ENCODE data around the gene KCNAB1.

KCNAB1 gene

DNA sequence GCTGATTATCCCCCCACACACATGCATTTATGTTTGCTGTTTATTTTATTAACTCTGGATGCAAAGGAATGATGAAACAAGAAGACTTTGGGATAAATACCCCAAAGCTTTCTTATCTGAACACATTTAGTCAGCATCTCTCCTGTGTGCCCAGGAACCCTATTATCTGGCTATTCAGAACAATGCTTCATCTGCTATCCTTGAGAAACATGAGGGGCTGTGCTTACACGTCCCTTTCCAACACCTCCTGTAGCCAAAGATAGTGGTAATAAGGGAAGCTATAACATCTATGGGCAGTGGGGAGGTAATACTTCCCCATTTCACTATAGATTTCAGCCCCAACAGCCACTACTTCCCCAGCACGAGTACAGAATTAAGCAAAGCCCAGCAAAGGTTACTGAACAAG is 339.8 kb downstream of the KCNAB1 start:
- no peaks in the 10 kb centered on the region for H3K27me3 ChIP-seq (replicated peaks in 2 of 5; ENCODE audit: control insufficient read depth in 4 of 5, insufficient read depth in 5 of 5, low read length in 4 of 5)
- WGBS (ENCODE audit: insufficient coverage): no CpG with 5 or more reads among the region's 2 CpGs
- H3K4me1 ChIP-seq (ENCODE audit: control extremely low read depth in 1 of 4, control insufficient read depth in 4 of 4, insufficient read depth in 4 of 4, low read length in 3 of 4): peaks cover 0 to 9% (median 5%) of the 10 kb centered on the region in 4 experiments
- H3K9me3 ChIP-seq (ENCODE audit: control extremely low read depth in 1 of 5, control insufficient read depth in 4 of 5, insufficient read depth in 2 of 5, low read depth in 1 of 5, low read length in 4 of 5): no peaks in the 10 kb centered on the region
- H3K27ac ChIP-seq (ENCODE audit: insufficient read depth in 1 of 2, low read depth in 1 of 2, low read length in 2 of 2, poor library complexity in 1 of 2, severe bottlenecking in 2 of 2): no peak overlapping the region
- no peaks in the 10 kb centered on the region for H3K36me3 ChIP-seq (ENCODE audit: control insufficient read depth in 4 of 4, insufficient read depth in 4 of 4, low read length in 3 of 4)
- H3K4me3 ChIP-seq (ENCODE audit: control insufficient read depth in 1 of 7, extremely low read depth in 1 of 7, insufficient read depth in 4 of 7, low read depth in 2 of 7, low read length in 6 of 7): no peak overlapping the region
- peak; percentile 53 to 93 (median 86) for DNase-seq
- POLR2A ChIA-PET: interaction anchor here (0.7 kb wide), 1 partner anchor 48 kb away, joined by 3 read pairs; no protein-coding TSS in a partner anchor
- CTCF ChIA-PET: interaction anchor here (1.0 to 3.9 kb wide), 3 partner anchors 9 to 21 kb away, joined by 4 to 23 read pairs (median 4); no protein-coding TSS in a partner anchor

DNA sequence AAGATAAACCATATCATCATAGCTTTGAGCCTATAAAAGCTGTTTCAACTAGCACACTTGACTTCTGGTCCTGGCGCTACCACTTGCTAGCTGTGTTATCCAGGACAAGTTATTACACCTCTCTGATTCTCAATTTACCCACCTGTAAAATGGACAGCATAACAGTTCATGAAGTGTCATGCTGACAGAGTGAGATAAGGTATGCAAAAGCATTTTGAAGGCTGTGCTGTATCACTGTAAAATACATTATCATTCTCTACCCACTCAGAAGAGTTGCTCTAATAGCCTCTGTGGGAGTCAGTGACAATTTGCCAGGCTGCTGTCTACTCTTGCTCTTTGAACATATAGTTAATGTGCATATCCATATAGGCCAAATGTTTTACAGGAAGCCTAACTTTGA is 341.5 kb downstream of the KCNAB1 start:
- ChIA-PET POLR2A (no interaction called here), CTCF (interaction anchor here (0.6 to 3.9 kb wide), 5 partner anchors 12 to 636 kb away, joined by 3 to 23 read pairs (median 3); no protein-coding TSS in a partner anchor)
- Histone ChIP-seq H3K4me3 (ENCODE audit: control insufficient read depth in 1 of 7, extremely low read depth in 1 of 7, insufficient read depth in 4 of 7, low read depth in 2 of 7, low read length in 6 of 7) (no peak overlapping the region), H3K27me3 (replicated peaks in 2 of 5; ENCODE audit: control insufficient read depth in 4 of 5, insufficient read depth in 5 of 5, low read length in 4 of 5) (no peaks in the 10 kb centered on the region), H3K9me3 (ENCODE audit: control extremely low read depth in 1 of 5, control insufficient read depth in 4 of 5, insufficient read depth in 2 of 5, low read depth in 1 of 5, low read length in 4 of 5) (no peaks in the 10 kb centered on the region), H3K36me3 (ENCODE audit: control insufficient read depth in 4 of 4, insufficient read depth in 4 of 4, low read length in 3 of 4) (no peaks in the 10 kb centered on the region), H3K27ac (ENCODE audit: insufficient read depth in 1 of 2, low read depth in 1 of 2, low read length in 2 of 2, poor library complexity in 1 of 2, severe bottlenecking in 2 of 2) (no peak overlapping the region), H3K4me1 (ENCODE audit: control extremely low read depth in 1 of 4, control insufficient read depth in 4 of 4, insufficient read depth in 4 of 4, low read length in 3 of 4) (peaks cover 0 to 9% (median 5%) of the 10 kb centered on the region in 4 experiments)
- DNase-seq: no peak
- no CpG with 5 or more reads among the region's 1 CpG for WGBS (ENCODE audit: insufficient coverage)

- ChIA-PET CTCF (no interaction called here), POLR2A (no interaction called here)
- Histone ChIP-seq H3K4me1 (ENCODE audit: control extremely low read depth in 1 of 4, control insufficient read depth in 4 of 4, insufficient read depth in 4 of 4, low read length in 3 of 4) (peaks cover 0 to 9% (median 5%) of the 10 kb centered on the region in 4 experiments), H3K36me3 (ENCODE audit: control insufficient read depth in 4 of 4, insufficient read depth in 4 of 4, low read length in 3 of 4) (no peaks in the 10 kb centered on the region), H3K9me3 (ENCODE audit: control extremely low read depth in 1 of 5, control insufficient read depth in 4 of 5, insufficient read depth in 2 of 5, low read depth in 1 of 5, low read length in 4 of 5) (no peaks in the 10 kb centered on the region), H3K27me3 (replicated peaks in 2 of 5; ENCODE audit: control insufficient read depth in 4 of 5, insufficient read depth in 5 of 5, low read length in 4 of 5) (no peaks in the 10 kb centered on the region), H3K27ac (ENCODE audit: insufficient read depth in 1 of 2, low read depth in 1 of 2, low read length in 2 of 2, poor library complexity in 1 of 2, severe bottlenecking in 2 of 2) (no peak overlapping the region), H3K4me3 (ENCODE audit: control insufficient read depth in 1 of 7, extremely low read depth in 1 of 7, insufficient read depth in 4 of 7, low read depth in 2 of 7, low read length in 6 of 7) (no peak overlapping the region)
- DNase-seq: no peak
- WGBS (ENCODE audit: insufficient coverage): 96% methylated on average over 3 of the region's 5 CpGs
Measured at GRCh38 chr3:156463123-156463522, 342.7 kb downstream of the KCNAB1 start.

- POLR2A ChIA-PET: no interaction called here
- 100% methylated on average over 2 of the region's 3 CpGs for WGBS (ENCODE audit: insufficient coverage)
- Histone ChIP-seq H3K4me1 (ENCODE audit: control extremely low read depth in 1 of 4, control insufficient read depth in 4 of 4, insufficient read depth in 4 of 4, low read length in 3 of 4) (peaks cover 0 to 5% (median 2%) of the 10 kb centered on the region in 4 experiments), H3K27ac (ENCODE audit: insufficient read depth in 1 of 2, low read depth in 1 of 2, low read length in 2 of 2, poor library complexity in 1 of 2, severe bottlenecking in 2 of 2) (no peak overlapping the region), H3K27me3 (replicated peaks in 2 of 5; ENCODE audit: control insufficient read depth in 4 of 5, insufficient read depth in 5 of 5, low read length in 4 of 5) (no peaks in the 10 kb centered on the region), H3K9me3 (ENCODE audit: control extremely low read depth in 1 of 5, control insufficient read depth in 4 of 5, insufficient read depth in 2 of 5, low read depth in 1 of 5, low read length in 4 of 5) (no peaks in the 10 kb centered on the region), H3K4me3 (ENCODE audit: control insufficient read depth in 1 of 7, extremely low read depth in 1 of 7, insufficient read depth in 4 of 7, low read depth in 2 of 7, low read length in 6 of 7) (no peak overlapping the region), H3K36me3 (ENCODE audit: control insufficient read depth in 4 of 4, insufficient read depth in 4 of 4, low read length in 3 of 4) (no peaks in the 10 kb centered on the region)
- CTCF ChIA-PET: no interaction called here
- no peak for DNase-seq
Measured at GRCh38 chr3:156465194-156465593, 344.8 kb downstream of the KCNAB1 start.

DNA sequence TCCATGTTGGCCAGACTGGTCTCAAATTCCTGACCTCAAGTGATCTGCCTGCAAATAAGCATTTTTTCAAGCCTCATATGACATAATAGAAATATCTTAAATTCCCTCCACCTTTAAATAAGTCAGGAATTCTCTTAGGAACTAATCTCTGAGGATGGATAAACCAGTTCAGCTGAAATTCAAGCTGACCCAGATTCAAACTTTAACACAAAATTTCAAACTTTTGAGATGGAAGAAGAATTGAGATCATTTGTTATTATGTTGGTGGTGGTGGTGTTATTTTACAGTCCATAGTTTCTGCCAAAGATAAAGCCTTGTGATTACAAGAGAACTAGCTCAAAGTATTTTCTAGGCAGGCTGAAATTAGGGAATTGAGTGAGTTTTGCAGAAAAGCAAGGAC is 349.1 kb downstream of the KCNAB1 start:
- DNase-seq: no peak
- no peaks in the 10 kb centered on the region for H3K9me3 ChIP-seq (ENCODE audit: control extremely low read depth in 1 of 5, control insufficient read depth in 4 of 5, insufficient read depth in 2 of 5, low read depth in 1 of 5, low read length in 4 of 5)
- H3K4me1 ChIP-seq (ENCODE audit: control extremely low read depth in 1 of 4, control insufficient read depth in 4 of 4, insufficient read depth in 4 of 4, low read length in 3 of 4): no peaks in the 10 kb centered on the region
- H3K27me3 ChIP-seq (replicated peaks in 2 of 5; ENCODE audit: control insufficient read depth in 4 of 5, insufficient read depth in 5 of 5, low read length in 4 of 5): no peaks in the 10 kb centered on the region
- H3K27ac ChIP-seq (ENCODE audit: insufficient read depth in 1 of 2, low read depth in 1 of 2, low read length in 2 of 2, poor library complexity in 1 of 2, severe bottlenecking in 2 of 2): no peak overlapping the region
- no peak overlapping the region for H3K4me3 ChIP-seq (ENCODE audit: control insufficient read depth in 1 of 7, extremely low read depth in 1 of 7, insufficient read depth in 4 of 7, low read depth in 2 of 7, low read length in 6 of 7)
- ChIA-PET POLR2A (no interaction called here), CTCF (interaction anchor here (1.1 to 1.6 kb wide), 2 partner anchors 9 to 18 kb away, joined by 4 read pairs; no protein-coding TSS in a partner anchor)
- H3K36me3 ChIP-seq (ENCODE audit: control insufficient read depth in 4 of 4, insufficient read depth in 4 of 4, low read length in 3 of 4): no peaks in the 10 kb centered on the region

- POLR2A ChIA-PET: no interaction called here
- H3K4me3 ChIP-seq (ENCODE audit: control insufficient read depth in 1 of 7, extremely low read depth in 1 of 7, insufficient read depth in 4 of 7, low read depth in 2 of 7, low read length in 6 of 7): no peak overlapping the region
- 100% methylated on average over 2 of the region's 3 CpGs for WGBS (ENCODE audit: insufficient coverage)
- no peak for DNase-seq
- no peaks in the 10 kb centered on the region for H3K9me3 ChIP-seq (ENCODE audit: control extremely low read depth in 1 of 5, control insufficient read depth in 4 of 5, insufficient read depth in 2 of 5, low read depth in 1 of 5, low read length in 4 of 5)
- CTCF ChIA-PET: no interaction called here
- no peaks in the 10 kb centered on the region for H3K4me1 ChIP-seq (ENCODE audit: control extremely low read depth in 1 of 4, control insufficient read depth in 4 of 4, insufficient read depth in 4 of 4, low read length in 3 of 4)
- H3K36me3 ChIP-seq (ENCODE audit: control insufficient read depth in 4 of 4, insufficient read depth in 4 of 4, low read length in 3 of 4): no peaks in the 10 kb centered on the region
- H3K27me3 ChIP-seq (replicated peaks in 2 of 5; ENCODE audit: control insufficient read depth in 4 of 5, insufficient read depth in 5 of 5, low read length in 4 of 5): no peaks in the 10 kb centered on the region
- no peak overlapping the region for H3K27ac ChIP-seq (ENCODE audit: insufficient read depth in 1 of 2, low read depth in 1 of 2, low read length in 2 of 2, poor library complexity in 1 of 2, severe bottlenecking in 2 of 2)
Measured at GRCh38 chr3:156471431-156471830, 351.1 kb downstream of the KCNAB1 start.

GRCh38 chr3:156472150-156472549 is 351.8 kb downstream of the KCNAB1 start:
- DNase-seq: no peak
- POLR2A ChIA-PET: no interaction called here
- Histone ChIP-seq H3K9me3 (ENCODE audit: control extremely low read depth in 1 of 5, control insufficient read depth in 4 of 5, insufficient read depth in 2 of 5, low read depth in 1 of 5, low read length in 4 of 5) (no peaks in the 10 kb centered on the region), H3K4me1 (ENCODE audit: control extremely low read depth in 1 of 4, control insufficient read depth in 4 of 4, insufficient read depth in 4 of 4, low read length in 3 of 4) (no peaks in the 10 kb centered on the region), H3K27me3 (replicated peaks in 2 of 5; ENCODE audit: control insufficient read depth in 4 of 5, insufficient read depth in 5 of 5, low read length in 4 of 5) (no peaks in the 10 kb centered on the region), H3K4me3 (ENCODE audit: control insufficient read depth in 1 of 7, extremely low read depth in 1 of 7, insufficient read depth in 4 of 7, low read depth in 2 of 7, low read length in 6 of 7) (no peak overlapping the region), H3K27ac (ENCODE audit: insufficient read depth in 1 of 2, low read depth in 1 of 2, low read length in 2 of 2, poor library complexity in 1 of 2, severe bottlenecking in 2 of 2) (no peak overlapping the region), H3K36me3 (ENCODE audit: control insufficient read depth in 4 of 4, insufficient read depth in 4 of 4, low read length in 3 of 4) (no peaks in the 10 kb centered on the region)
- CTCF ChIA-PET: interaction anchor here (3.9 kb wide), 1 partner anchor 36 kb away, joined by 10 read pairs; no protein-coding TSS in a partner anchor
- WGBS (ENCODE audit: insufficient coverage): 96% methylated on average over 3 of the region's 4 CpGs
